ENCODE results near the gene CALR. TPM values are rescaled to one million over a fixed set of nuclear protein-coding genes. Genes with fewer than 3 reads are reported as not detected.

Gene CALR
- total RNA-seq, 3 donors from 2014 or later (not counting 1 experiment from before 2014, with no cell fraction given) = 588 to 813 (median 763) TPM

DNA sequence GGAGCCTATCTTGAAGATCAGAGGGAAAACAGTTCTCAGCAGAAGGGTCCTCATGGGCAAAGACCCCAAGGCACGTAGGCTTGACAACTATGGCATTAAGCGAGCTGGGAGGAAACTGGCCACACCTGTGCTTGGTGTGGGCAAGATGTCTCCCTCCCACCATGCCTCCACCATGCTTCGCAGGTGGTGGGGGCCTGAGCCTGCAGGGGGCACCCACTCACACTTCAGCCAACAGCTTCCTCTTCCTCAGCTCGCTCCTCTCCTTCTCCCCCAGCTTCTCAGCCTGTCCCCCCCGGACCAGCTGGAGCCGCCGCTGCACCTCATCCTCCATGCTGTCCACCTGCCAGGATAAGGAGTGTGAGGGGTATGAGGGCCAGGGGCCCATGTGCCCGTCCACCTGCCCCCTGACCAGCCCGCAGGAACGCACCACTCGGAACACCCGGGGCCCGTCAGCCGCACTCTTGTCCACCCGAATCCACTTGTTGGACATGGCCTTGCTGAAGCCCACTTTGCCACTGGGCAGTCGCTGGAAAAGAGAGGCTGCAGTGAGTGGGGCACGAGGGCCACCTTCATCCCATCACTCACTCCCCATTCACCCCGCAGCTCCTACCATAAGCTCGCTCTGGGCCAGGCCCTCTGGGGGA is 8.3 kb upstream of the CALR start:
- peaks cover 33% of the 10 kb centered on the region for H3K36me3 ChIP-seq (ENCODE audit: control insufficient read depth, insufficient read depth, low read length)
- TF ChIP-seq, protein P1, sequence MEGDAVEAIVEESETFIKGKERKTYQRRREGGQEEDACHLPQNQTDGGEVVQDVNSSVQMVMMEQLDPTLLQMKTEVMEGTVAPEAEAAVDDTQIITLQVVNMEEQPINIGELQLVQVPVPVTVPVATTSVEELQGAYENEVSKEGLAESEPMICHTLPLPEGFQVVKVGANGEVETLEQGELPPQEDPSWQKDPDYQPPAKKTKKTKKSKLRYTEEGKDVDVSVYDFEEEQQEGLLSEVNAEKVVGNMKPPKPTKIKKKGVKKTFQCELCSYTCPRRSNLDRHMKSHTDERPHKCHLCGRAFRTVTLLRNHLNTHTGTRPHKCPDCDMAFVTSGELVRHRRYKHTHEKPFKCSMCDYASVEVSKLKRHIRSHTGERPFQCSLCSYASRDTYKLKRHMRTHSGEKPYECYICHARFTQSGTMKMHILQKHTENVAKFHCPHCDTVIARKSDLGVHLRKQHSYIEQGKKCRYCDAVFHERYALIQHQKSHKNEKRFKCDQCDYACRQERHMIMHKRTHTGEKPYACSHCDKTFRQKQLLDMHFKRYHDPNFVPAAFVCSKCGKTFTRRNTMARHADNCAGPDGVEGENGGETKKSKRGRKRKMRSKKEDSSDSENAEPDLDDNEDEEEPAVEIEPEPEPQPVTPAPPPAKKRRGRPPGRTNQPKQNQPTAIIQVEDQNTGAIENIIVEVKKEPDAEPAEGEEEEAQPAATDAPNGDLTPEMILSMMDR (IDR thresholded peaks at IDR 0.05) = no peak
- H3K27ac ChIP-seq (ENCODE audit: low read length) = no peak overlapping the region
- no peaks in the 10 kb centered on the region for H3K27me3 ChIP-seq (ENCODE audit: control insufficient read depth, insufficient read depth, low read length)
- no peak overlapping the region for H3K4me3 ChIP-seq (ENCODE audit: low read length)
- peaks cover 22% of the 10 kb centered on the region for H3K4me1 ChIP-seq (ENCODE audit: control insufficient read depth, insufficient read depth, low read length)
- DNase-seq (no peak), ATAC-seq (no peak)
- intact Hi-C loops (cut with micrococcal nuclease) = no loop called here
- Mint-ChIP-seq H3K27me3 (ENCODE audit: low read depth in 2 of 2) (no peaks in the 10 kb centered on the region), H3K36me3 (no peaks in the 10 kb centered on the region), H3K9me3 (no peaks in the 10 kb centered on the region), H3K4me1 (peaks cover 21 to 23% of the 10 kb centered on the region in 2 donors), H3K27ac (no peak overlapping the region), H3K4me3 (no peak overlapping the region)
- WGBS (ENCODE audit: insufficient coverage) = 91% methylated on average over 18 of the region's 19 CpGs
- no peaks in the 10 kb centered on the region for H3K9me3 ChIP-seq (ENCODE audit: control insufficient read depth, insufficient read depth, low read length)

- peaks cover 24 to 29% of the 10 kb centered on the region in 2 donors for H3K4me1 Mint-ChIP-seq
- 34% methylated on average over 16 of the region's 16 CpGs for WGBS (ENCODE audit: insufficient coverage)
- DNase-seq (no peak), ATAC-seq (no peak)
- H3K4me3 Mint-ChIP-seq = peak overlapping the region; percentile 99
- peaks cover 36% of the 10 kb centered on the region for H3K4me1 ChIP-seq (ENCODE audit: control insufficient read depth, insufficient read depth, low read length)
- H3K27ac ChIP-seq (ENCODE audit: low read length) = peak overlapping the region; percentile 22
- peak overlapping the region; percentile 85 for H3K4me3 ChIP-seq (ENCODE audit: low read length)
- H3K27me3 Mint-ChIP-seq (ENCODE audit: low read depth in 2 of 2) = no peaks in the 10 kb centered on the region
- peak overlapping the region; percentile 87 to 94 for H3K27ac Mint-ChIP-seq
- TF ChIP-seq, protein P1 (IDR thresholded peaks at IDR 0.05) = no peak
- H3K36me3 ChIP-seq (ENCODE audit: control insufficient read depth, insufficient read depth, low read length) = peaks cover 21% of the 10 kb centered on the region
- no peaks in the 10 kb centered on the region for H3K9me3 ChIP-seq (ENCODE audit: control insufficient read depth, insufficient read depth, low read length)
- H3K27me3 ChIP-seq (ENCODE audit: control insufficient read depth, insufficient read depth, low read length) = no peaks in the 10 kb centered on the region
- no peaks in the 10 kb centered on the region for H3K9me3 Mint-ChIP-seq
- no peaks in the 10 kb centered on the region for H3K36me3 Mint-ChIP-seq
- intact Hi-C loops (cut with micrococcal nuclease) = loop anchor here (2.0 kb wide), 1 partner anchor 14 kb away; the partner anchor contains the start of gene SYCE2
Observed at GRCh38 chr19:12932392-12933286, 5.8 kb upstream of the CALR start.

- Mint-ChIP-seq H3K27ac (peak within 1 kb of the TSS; percentile 87 to 94), H3K36me3 (no peaks in the 10 kb centered on the region)
Observed at GRCh38 chr19:12933287-12934072, 4.9 kb upstream of the CALR start, which contains the start of gene FARSA. TSS of gene FARSA (minus strand) at chr19:12933711. CDS start at chr19:12933696, 15 bp downstream.

More at GRCh38 chr19:12933287-12934072, 4.9 kb upstream of the CALR start, which contains the start of gene FARSA:
- Mint-ChIP-seq H3K9me3 (no peaks in the 10 kb centered on the region), H3K4me1 (peaks cover 28 to 36% of the 10 kb centered on the region in 2 donors), H3K27me3 (ENCODE audit: low read depth in 2 of 2) (no peaks in the 10 kb centered on the region), H3K4me3 (peak within 1 kb of the TSS; percentile 99)
- Histone ChIP-seq H3K36me3 (ENCODE audit: control insufficient read depth, insufficient read depth, low read length) (peaks cover 16% of the 10 kb centered on the region), H3K4me3 (ENCODE audit: low read length) (peak within 1 kb of the TSS; percentile 85), H3K4me1 (ENCODE audit: control insufficient read depth, insufficient read depth, low read length) (peaks cover 41% of the 10 kb centered on the region), H3K9me3 (ENCODE audit: control insufficient read depth, insufficient read depth, low read length) (no peaks in the 10 kb centered on the region), H3K27ac (ENCODE audit: low read length) (peak within 1 kb of the TSS; percentile 76), H3K27me3 (ENCODE audit: control insufficient read depth, insufficient read depth, low read length) (no peaks in the 10 kb centered on the region)
- ATAC-seq (peak; percentile 62 to 75 (median 68)), DNase-seq (peak; percentile 75 to 94)
- 2% methylated on average over 51 of the region's 51 CpGs for WGBS (ENCODE audit: insufficient coverage)
- intact Hi-C loops (cut with micrococcal nuclease) = loop anchor here (2.0 kb wide), 1 partner anchor 15 kb away; the partner anchor contains the start of gene SYCE2
- TF ChIP-seq, protein P1 (IDR thresholded peaks at IDR 0.05) = no peak
